Activated CD4-positive, alpha-beta T cell treated with anti-CD3 and anti-CD28 coated beads for 36 hours (primary cell): Measurements from ENCODE around the gene VAMP3. TPM values are rescaled to one million over a fixed set of nuclear protein-coding genes. Genes with fewer than 3 reads are reported as not detected.
A peak's percentile ranks its signal among the peaks of the same experiment; 100 is the strongest.

Experiments used
- ATAC-seq: fragments of 200-7000 bp; cut with Tn5 transposase; one replicate; pipeline ENCODE4 v1.10.0; 2021; ENCODE audit warnings: mild to moderate bottlenecking, moderate library complexity
- CTCF ChIA-PET: fragments of 350-600 bp; sonication (Branson Sonifier 250); formaldehyde crosslinking; loops from one replicate; lab custom pipeline; 2021; ENCODE audit warnings: antibody characterized with exemption; lab: Charles Lee
- POLR2A ChIA-PET: fragments of 350-600 bp; sonication (Branson Sonifier 250); formaldehyde crosslinking; loops from one replicate; lab custom pipeline; 2021; ENCODE audit warnings: antibody characterized with exemption, inconsistent platforms; lab: Charles Lee
- DNase-seq: peaks from one replicate; pipeline ENCODE4 v3.0.0-alpha.2; 2020
- H3K27ac Mint-ChIP-seq: one replicate; pipeline ENCODE4 v1.8.0; 2021; ENCODE audit warnings: mixed read lengths
- H3K27me3 Mint-ChIP-seq: one replicate; pipeline ENCODE4 v1.8.0; 2021; ENCODE audit warnings: mixed read lengths
- H3K36me3 Mint-ChIP-seq: one replicate; pipeline ENCODE4 v1.8.0; 2021; ENCODE audit warnings: low read depth, mixed read lengths
- H3K4me1 Mint-ChIP-seq: one replicate; pipeline ENCODE4 v1.8.0; 2021; ENCODE audit warnings: mixed read lengths
- H3K4me3 Mint-ChIP-seq: one replicate; pipeline ENCODE4 v1.8.0; 2021; ENCODE audit warnings: mild to moderate bottlenecking, moderate library complexity, mixed read lengths
- H3K9me3 Mint-ChIP-seq: one replicate; pipeline ENCODE4 v1.8.0; 2021; ENCODE audit warnings: low read depth, mixed read lengths
- intact Hi-C, 2 experiments: fragments of 100-400 bp; cut with DNase I in 1 of 2; cut with micrococcal nuclease in 1 of 2; formaldehyde crosslinking; loops; one replicate each; pipeline versions ENCODE4 v1.14.2 to v1.15.1; 2022 to 2024; cut with DNase I, micrococcal nuclease
- total RNA-seq, 2 experiments: library from RNA; stranded (reverse); gene quantifications; one replicate each; pipeline ENCODE4 v1.2.3, GENCODE V29; 2021

Gene VAMP3
- total RNA-seq, 2 experiments from 2014 or later = 16.8 to 17.4 TPM

DNA sequence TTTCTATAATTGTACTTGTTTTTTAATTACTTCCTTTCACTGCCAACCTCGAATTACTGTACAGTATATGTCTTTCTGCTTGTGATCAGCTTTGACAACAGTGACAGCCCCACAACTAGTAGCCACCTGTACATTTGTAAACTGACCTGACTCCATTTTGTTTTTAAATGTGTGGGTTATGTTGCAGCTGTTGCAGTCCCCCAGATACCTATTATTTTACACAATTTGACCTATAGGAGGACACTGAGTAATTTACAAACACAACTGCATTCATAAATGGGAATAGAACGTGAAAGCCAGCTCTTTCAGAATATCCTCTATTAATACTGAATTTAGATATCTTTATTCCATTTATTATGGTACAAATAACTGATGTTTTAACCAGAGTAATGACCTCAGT lies 2.5 kb upstream of the VAMP3 start:
- ATAC-seq = no peak
- no peaks in the 10 kb centered on the region for H3K9me3 Mint-ChIP-seq
- intact Hi-C loops = no loop called here
- peaks cover 21% of the 10 kb centered on the region for H3K4me1 Mint-ChIP-seq
- peaks cover 6% of the 10 kb centered on the region for H3K27me3 Mint-ChIP-seq
- peaks cover 4% of the 10 kb centered on the region for H3K36me3 Mint-ChIP-seq
- ChIA-PET CTCF (interaction anchor here (0.7 to 5.0 kb wide), 8 partner anchors 9 to 213 kb away, joined by 3 to 28 read pairs (median 4); no protein-coding TSS in a partner anchor), POLR2A (no interaction called here)
- H3K4me3 Mint-ChIP-seq = no peak overlapping the region
- no peak overlapping the region for H3K27ac Mint-ChIP-seq
- DNase-seq = no peak

DNA sequence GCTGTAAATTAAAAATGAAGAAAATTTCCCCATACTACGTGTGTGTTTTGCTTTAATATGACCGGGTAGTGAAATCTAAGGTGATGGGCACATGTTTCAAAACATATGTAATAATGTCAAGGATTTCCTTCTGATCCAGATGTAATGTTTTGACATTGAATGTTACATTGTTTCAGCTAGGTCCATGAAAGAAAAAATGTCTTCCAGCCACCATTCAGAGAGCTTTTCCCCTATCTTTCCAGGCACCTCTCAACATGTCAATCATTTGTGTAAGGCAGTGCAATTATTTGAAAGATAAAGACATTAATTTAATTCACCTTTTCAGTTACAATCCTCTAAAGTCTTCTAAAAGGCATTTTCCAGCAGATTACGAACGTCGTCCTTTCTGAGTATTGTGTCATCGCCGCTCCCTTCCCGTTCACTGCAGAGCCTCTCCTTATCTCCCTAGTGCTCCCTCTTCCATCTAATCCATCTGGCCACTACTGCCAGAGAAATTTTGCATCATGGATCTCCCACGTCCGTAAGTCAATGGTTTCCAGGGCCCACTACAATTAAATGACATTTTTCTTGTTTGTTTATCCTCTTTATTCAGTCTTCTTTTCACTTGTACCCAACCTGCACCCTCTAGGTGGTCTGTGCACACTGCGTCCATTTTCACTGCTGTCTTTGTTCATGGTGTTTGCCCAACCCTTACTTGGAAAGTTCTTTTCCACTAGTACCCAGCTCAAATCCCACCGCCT lies 1.3 kb upstream of the VAMP3 start:
- no peak for ATAC-seq
- DNase-seq = no peak
- ChIA-PET CTCF (interaction anchor here (1.0 to 5.0 kb wide), 6 partner anchors 11 to 214 kb away, joined by 3 to 28 read pairs (median 4); no protein-coding TSS in a partner anchor), POLR2A (no interaction called here)
- Mint-ChIP-seq H3K27me3 (peaks cover 6% of the 10 kb centered on the region), H3K4me3 (peak overlapping the region; percentile 5), H3K36me3 (peaks cover 7% of the 10 kb centered on the region), H3K9me3 (no peaks in the 10 kb centered on the region), H3K27ac (peak overlapping the region; percentile 28), H3K4me1 (peaks cover 21% of the 10 kb centered on the region)
- intact Hi-C loops = loop anchor here in 1 of 2 experiments (5.0 kb wide), 1 partner anchor 1168 kb away; the partner anchor contains the start of gene KLHL21

DNA sequence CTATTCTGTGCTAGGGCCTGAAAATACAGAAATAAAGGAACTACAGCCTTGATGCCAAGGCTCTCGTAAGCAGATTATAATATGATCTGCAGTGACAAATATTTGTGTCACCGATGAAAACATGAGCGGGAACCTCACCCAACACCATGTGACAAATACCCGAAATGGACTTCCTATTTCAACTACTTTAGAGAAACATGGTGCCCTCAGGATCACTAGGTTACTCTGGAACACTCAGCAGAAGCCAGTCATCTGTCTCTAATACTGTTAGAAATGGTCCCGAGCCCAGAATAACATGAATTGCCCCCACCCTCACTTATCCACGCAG lies 463 bp upstream of the VAMP3 start:
- POLR2A ChIA-PET = no interaction called here
- Mint-ChIP-seq H3K27ac (peak overlapping the region; percentile 62), H3K9me3 (no peaks in the 10 kb centered on the region), H3K27me3 (peaks cover 6% of the 10 kb centered on the region), H3K36me3 (peaks cover 11% of the 10 kb centered on the region), H3K4me1 (peaks cover 21% of the 10 kb centered on the region), H3K4me3 (peak overlapping the region; percentile 80)
- CTCF ChIA-PET = no interaction called here
- intact Hi-C loops = loop anchor here in 1 of 2 experiments (5.0 kb wide), 1 partner anchor 1168 kb away; the partner anchor contains the start of gene KLHL21
- no peak for DNase-seq
- ATAC-seq = peak; percentile 48

DNA sequence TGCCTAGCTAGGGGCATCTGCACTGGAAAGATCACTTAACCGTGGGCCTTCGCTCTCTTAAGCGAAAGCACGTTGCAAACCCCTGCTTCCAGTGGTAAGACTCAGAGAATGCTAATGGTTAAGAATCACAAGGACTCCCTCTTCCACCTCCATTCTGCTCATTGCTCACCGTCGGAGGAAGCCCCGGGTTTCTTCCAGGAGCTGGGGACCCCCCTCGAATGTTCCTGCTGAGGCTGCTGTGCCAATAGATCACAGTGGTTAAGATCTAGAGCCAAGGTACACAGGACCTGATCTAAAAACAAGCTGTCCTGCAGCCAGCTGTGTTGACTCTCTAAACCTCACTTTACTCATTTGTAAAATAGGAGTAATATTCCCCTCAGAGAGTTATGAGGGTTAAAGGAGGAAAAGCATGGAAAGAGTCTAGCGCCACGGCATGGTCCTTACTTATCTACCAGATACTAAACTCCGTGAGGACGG lies 765 bp downstream of the VAMP3 start:
- intact Hi-C loops = loop anchor here (1.0 to 5.0 kb wide), 6 partner anchors 11 to 1170 kb away; partner anchors contain the start of genes CAMTA1 (in 1 of the 2), DNAJC11 (in 1 of the 2), KLHL21 (in 1 of the 2) and PARK7 (in 1 of the 2)
- ChIA-PET CTCF (interaction anchor here (0.5 to 0.8 kb wide), 2 partner anchors 19 to 536 kb away, joined by 3 to 5 read pairs; no protein-coding TSS in a partner anchor), POLR2A (interaction anchor here (1.1 kb wide), 1 partner anchor 222 kb away, joined by 3 read pairs; no protein-coding TSS in a partner anchor)
- Mint-ChIP-seq H3K4me1 (peaks cover 21% of the 10 kb centered on the region), H3K27me3 (peaks cover 6% of the 10 kb centered on the region), H3K9me3 (no peaks in the 10 kb centered on the region), H3K36me3 (peaks cover 22% of the 10 kb centered on the region), H3K27ac (peak overlapping the region; percentile 72), H3K4me3 (peak overlapping the region; percentile 80)
- peak; percentile 17 for ATAC-seq
- peak; percentile 9 for DNase-seq

DNA sequence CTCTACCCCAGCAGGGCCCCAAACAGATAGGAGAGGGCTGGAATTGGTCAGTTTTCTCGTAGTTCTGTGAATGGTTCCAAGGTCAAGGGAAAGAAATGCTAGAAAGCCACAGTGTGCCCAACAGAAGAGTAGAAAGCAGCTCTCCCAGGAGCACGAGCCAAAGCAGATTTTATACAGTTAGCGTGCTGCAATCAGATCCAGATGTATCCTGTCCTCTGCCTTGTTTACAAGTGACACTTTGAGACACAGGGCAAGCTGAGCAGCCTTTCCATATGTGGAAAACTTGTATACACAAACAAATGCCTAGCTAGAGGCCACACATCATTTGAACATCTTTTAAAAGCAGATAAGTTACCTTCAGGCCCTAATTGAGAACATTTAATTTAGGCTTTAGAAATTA lies 6.5 kb downstream of the VAMP3 start:
- H3K27ac Mint-ChIP-seq = no peak overlapping the region

DNA sequence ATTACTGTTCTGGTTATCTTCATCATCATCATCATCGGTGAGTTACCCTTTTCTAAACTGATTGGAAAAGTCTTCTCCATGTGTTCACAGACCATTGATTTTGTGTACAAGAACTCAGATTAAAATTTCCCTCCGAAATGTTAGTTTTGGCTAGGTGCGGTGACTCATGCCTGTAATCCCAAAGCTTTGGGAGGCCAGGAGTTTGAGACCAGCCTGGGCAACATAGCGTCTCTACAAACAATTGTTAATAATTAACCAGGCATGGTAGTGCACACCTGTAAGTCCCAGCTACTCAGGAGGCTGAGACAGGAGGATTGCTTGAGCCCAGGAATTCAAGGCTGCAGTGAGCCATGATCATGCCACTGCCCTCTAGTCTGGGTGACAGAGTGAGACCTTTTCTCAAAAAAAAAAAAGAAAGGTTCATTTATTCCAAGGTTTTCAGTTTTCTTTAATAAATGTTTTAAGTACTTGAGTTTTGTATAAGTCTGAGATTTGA lies 7.1 kb downstream of the VAMP3 start:
- CTCF ChIA-PET = no interaction called here
- DNase-seq (no peak), ATAC-seq (no peak)
- no peak overlapping the region for H3K27ac Mint-ChIP-seq
- H3K27me3 Mint-ChIP-seq = no peaks in the 10 kb centered on the region
- peaks cover 38% of the 10 kb centered on the region for H3K36me3 Mint-ChIP-seq
- H3K4me3 Mint-ChIP-seq = no peak overlapping the region
- H3K9me3 Mint-ChIP-seq = no peaks in the 10 kb centered on the region
- POLR2A ChIA-PET = no interaction called here
- intact Hi-C loops = no loop called here
- H3K4me1 Mint-ChIP-seq = peaks cover 23% of the 10 kb centered on the region

More for the DNA sequence above, 6.5 kb downstream of the VAMP3 start:
- Mint-ChIP-seq H3K27me3 (no peaks in the 10 kb centered on the region), H3K4me3 (no peak overlapping the region), H3K9me3 (no peaks in the 10 kb centered on the region), H3K36me3 (peaks cover 41% of the 10 kb centered on the region), H3K4me1 (peaks cover 24% of the 10 kb centered on the region)
- ChIA-PET POLR2A (no interaction called here), CTCF (no interaction called here)
- no peak for ATAC-seq
- no peak for DNase-seq
- intact Hi-C loops = no loop called here

DNA sequence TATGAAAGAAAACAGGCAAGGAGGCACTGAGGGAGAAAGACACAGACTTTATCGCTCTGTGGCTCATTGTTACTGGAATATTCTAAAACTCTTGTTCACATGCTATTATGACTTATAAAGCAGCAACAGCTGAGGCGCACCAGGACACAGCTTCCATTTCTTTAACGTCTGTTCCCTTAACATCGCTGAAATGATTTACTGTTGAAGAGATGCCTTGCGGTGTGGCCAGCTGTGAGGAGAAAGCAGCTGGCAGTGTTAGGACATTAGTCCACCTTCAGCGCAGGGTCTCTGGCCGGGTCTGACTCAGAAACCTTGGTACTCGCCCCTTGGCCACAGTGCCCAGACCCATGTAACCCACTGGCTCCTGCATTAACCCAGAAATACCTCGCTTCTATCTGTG lies 9.9 kb downstream of the VAMP3 start:
- intact Hi-C loops = loop anchor here in 1 of 2 experiments (5.0 kb wide), 1 partner anchor 181 kb away; the partner anchor contains the start of gene PARK7
- ATAC-seq = no peak
- no peak for DNase-seq
- Mint-ChIP-seq H3K4me1 (peaks cover 22% of the 10 kb centered on the region), H3K36me3 (peaks cover 27% of the 10 kb centered on the region), H3K4me3 (no peak overlapping the region), H3K27ac (no peak overlapping the region), H3K27me3 (no peaks in the 10 kb centered on the region), H3K9me3 (no peaks in the 10 kb centered on the region)
- POLR2A ChIA-PET = no interaction called here
- CTCF ChIA-PET = no interaction called here

DNA sequence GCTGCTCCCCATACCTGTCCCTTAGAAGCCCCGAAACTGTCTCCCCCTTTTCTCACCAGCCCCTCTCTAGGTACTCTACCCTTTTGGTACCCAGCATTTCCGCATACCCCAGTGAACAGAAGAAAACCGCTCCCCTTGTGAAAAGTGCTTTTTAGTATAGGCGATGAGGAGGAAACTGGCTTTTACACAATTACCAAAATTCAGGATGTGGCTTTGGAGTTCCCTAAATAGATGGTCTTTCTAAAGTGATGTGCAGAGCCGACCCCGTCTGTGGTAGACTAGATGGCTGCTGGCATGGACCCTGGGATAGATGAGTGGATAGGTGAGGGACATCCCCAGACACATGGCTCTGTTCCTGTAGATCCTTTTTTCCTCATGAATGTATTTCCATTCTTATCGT lies 10.4 kb downstream of the VAMP3 start:
- ChIA-PET POLR2A (interaction anchor here (0.8 kb wide), 1 partner anchor 104 kb away, joined by 4 read pairs; no protein-coding TSS in a partner anchor), CTCF (no interaction called here)
- Mint-ChIP-seq H3K4me3 (no peak overlapping the region), H3K4me1 (peaks cover 22% of the 10 kb centered on the region), H3K27ac (no peak overlapping the region), H3K9me3 (no peaks in the 10 kb centered on the region), H3K36me3 (peaks cover 23% of the 10 kb centered on the region), H3K27me3 (no peaks in the 10 kb centered on the region)
- no peak for ATAC-seq
- intact Hi-C loops = loop anchor here in 1 of 2 experiments (5.0 kb wide), 1 partner anchor 181 kb away; the partner anchor contains the start of gene PARK7
- DNase-seq = no peak

DNA sequence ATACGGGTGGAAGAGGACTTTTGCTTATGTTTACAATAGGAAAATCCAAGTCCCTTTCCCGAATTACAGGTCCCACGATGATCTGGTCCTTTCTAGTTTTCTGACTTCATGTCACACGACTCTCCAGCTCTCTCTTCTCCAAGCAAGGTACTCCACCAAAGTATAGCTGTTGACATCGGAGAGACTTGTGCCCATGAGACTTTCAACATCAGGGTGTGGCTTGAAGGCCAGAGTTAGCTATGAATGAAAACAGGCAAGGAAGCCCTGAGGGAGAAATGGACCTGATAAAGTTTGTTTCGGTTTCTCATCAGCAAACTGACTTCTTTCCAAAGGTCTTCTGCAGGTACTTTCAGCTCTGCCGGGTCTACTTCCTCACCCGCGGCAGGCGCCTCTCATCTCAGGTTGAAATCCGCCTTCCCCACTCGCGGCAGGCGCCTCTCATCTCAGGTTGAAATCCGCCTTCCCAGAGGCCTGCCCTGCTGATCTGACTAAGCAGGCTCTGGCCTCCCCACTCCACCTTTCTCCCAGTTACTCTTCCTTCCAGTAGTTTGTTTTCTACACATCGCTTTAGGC lies 10.9 kb downstream of the VAMP3 start:
- ATAC-seq (no peak), DNase-seq (peak; percentile 16)
- Mint-ChIP-seq H3K27me3 (no peaks in the 10 kb centered on the region), H3K27ac (no peak overlapping the region), H3K4me1 (peaks cover 22% of the 10 kb centered on the region), H3K4me3 (peak overlapping the region; percentile 67), H3K36me3 (peaks cover 21% of the 10 kb centered on the region), H3K9me3 (no peaks in the 10 kb centered on the region)
- CTCF ChIA-PET = interaction anchor here (0.8 kb wide), 1 partner anchor 30 kb away, joined by 3 read pairs; no protein-coding TSS in a partner anchor
- POLR2A ChIA-PET = interaction anchor here (0.8 kb wide), 1 partner anchor 103 kb away, joined by 4 read pairs; no protein-coding TSS in a partner anchor
- intact Hi-C loops = loop anchor here in 1 of 2 experiments (5.0 kb wide), 1 partner anchor 180 kb away; the partner anchor contains the start of gene PARK7

DNA sequence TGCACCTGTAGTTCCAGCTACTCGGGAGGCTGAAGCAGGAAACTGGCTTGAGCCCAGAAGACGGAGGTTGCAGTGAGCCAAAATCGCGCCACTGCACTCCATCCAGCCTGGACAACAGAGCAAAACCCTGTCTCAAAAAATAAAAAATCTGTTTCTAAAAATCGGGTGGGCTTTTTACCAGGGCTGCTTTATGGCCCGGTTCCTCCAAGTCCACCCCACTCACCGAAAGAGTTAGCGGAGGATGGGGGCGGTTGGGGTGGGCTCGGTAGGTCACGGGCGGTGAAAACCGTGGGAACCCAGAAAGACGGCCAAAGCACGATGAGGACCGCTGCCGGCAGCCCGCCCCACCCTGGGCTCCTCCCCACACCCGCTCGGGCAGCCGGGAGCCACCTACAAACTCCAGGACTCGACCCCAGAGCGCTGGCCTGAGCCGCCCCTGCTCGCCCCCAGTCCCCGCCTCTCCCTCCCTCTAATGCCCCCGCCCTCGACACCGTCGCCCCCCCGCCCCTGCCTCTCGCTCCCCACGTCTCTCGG lies 12.1 kb downstream of the VAMP3 start:
- ChIA-PET CTCF (no interaction called here), POLR2A (no interaction called here)
- intact Hi-C loops = loop anchor here (1.0 to 5.0 kb wide), 5 partner anchors 12 to 821 kb away; partner anchors contain the start of genes PARK7 (in 2 of the 2) and VAMP3 (in 2 of the 2)

More for the DNA sequence above, 12.1 kb downstream of the VAMP3 start:
- peaks cover 22% of the 10 kb centered on the region for H3K4me1 Mint-ChIP-seq
- H3K9me3 Mint-ChIP-seq = no peaks in the 10 kb centered on the region
- H3K27ac Mint-ChIP-seq = no peak overlapping the region
- no peaks in the 10 kb centered on the region for H3K27me3 Mint-ChIP-seq
- peaks cover 14% of the 10 kb centered on the region for H3K36me3 Mint-ChIP-seq
- ATAC-seq = peak; percentile 23
- peak overlapping the region; percentile 67 for H3K4me3 Mint-ChIP-seq
- peak; percentile 54 for DNase-seq
